IMR-90 (cell line): ENCODE measurements around the gene CAPNS2.

Experiments
- CTCF ChIP-seq: conservative IDR thresholded peaks from 2 replicates; pipeline ENCODE4 v1.5.1; 2012; ENCODE audit warnings: mild to moderate bottlenecking, low read depth, low read length, improper control_type of control experiment
- MAFK ChIP-seq: IDR thresholded peaks from 2 replicates; pipeline ENCODE4 v1.6.1; 2012; ENCODE audit warnings: low read depth, low read length, improper control_type of control experiment
- MAZ ChIP-seq: IDR thresholded peaks from 2 replicates; pipeline ENCODE4 v1.6.1; 2012; ENCODE audit warnings: low read depth, mild to moderate bottlenecking, low read length, improper control_type of control experiment, moderate library complexity, borderline replicate concordance
- POLR2A ChIP-seq: IDR thresholded peaks from 2 replicates; pipeline ENCODE4 v1.6.1; 2012; ENCODE audit warnings: mild to moderate bottlenecking, low read depth, low read length

GRCh38 chr16:55529018-55529417, 37.5 kb upstream of the CAPNS2 start:
- TF ChIP-seq CTCF (no peak), MAFK (no peak), POLR2A (no peak), MAZ (no peak)
